ENCODE results near the gene RAB17. TPM values are rescaled to one million over a fixed set of nuclear protein-coding genes. Genes with fewer than 3 reads are reported as not detected.

RAB17 gene
- polyA plus RNA-seq, 1 donor (not counting 4 experiments of a cell fraction or from before 2014, with no cell fraction given) = 2.4 TPM

- TF ChIP-seq CTCF (optimal IDR thresholded peaks at IDR 0.05 in 1 of 3, IDR thresholded peaks at IDR 0.05 in 1 of 3, conservative IDR thresholded peaks at IDR 0.05 in 1 of 3; ENCODE audit: extremely low read depth in 1 of 3, insufficient read depth in 2 of 3, low read length in 3 of 3) = no peak
- TF ChIP-seq EZH2 (IDR thresholded peaks at IDR 0.05; ENCODE audit: low read length) = no peak
- H2AFZ ChIP-seq (ENCODE audit: control insufficient read depth, low read length) = no peak overlapping the region
- no peak overlapping the region for H3K27ac ChIP-seq (ENCODE audit: control insufficient read depth, insufficient read depth, low read length)
- no peak overlapping the region for H3K9ac ChIP-seq (ENCODE audit: control insufficient read depth, extremely low read depth, insufficient read depth, low read length)
- H4K20me1 ChIP-seq (ENCODE audit: control insufficient read depth, extremely low read depth, insufficient read depth, low read length) = no peaks in the 10 kb centered on the region
- H3K4me2 ChIP-seq (ENCODE audit: control insufficient read depth, extremely low read depth, insufficient read depth, low read depth, low read length) = no peak overlapping the region
- H3K4me3 ChIP-seq (ENCODE audit: control insufficient read depth in 2 of 3, extremely low read depth in 1 of 3, insufficient read depth in 2 of 3, low read depth in 1 of 3, low read length in 3 of 3) = no peak overlapping the region
- dilution Hi-C loops (cut with MboI; ENCODE audit: extremely low pct_ligation_motif_present, low sequenced_read_pairs) = no loop called here
- peaks cover 3% of the 10 kb centered on the region for H3K9me3 ChIP-seq (ENCODE audit: control insufficient read depth, low read depth, low read length)
- H3K27me3 ChIP-seq (ENCODE audit: control insufficient read depth, extremely low read depth, insufficient read depth, low read length) = no peaks in the 10 kb centered on the region
- no peaks in the 10 kb centered on the region for H3K36me3 ChIP-seq (ENCODE audit: control insufficient read depth in 2 of 2, extremely low read depth in 1 of 2, insufficient read depth in 2 of 2, low read length in 2 of 2)
- FAIRE-seq (no peak), DNase-seq (ENCODE audit: low read depth, low spot score) (no peak)
- H3K4me1 ChIP-seq (ENCODE audit: control insufficient read depth, extremely low read depth, insufficient read depth, low read length) = peaks cover 5% of the 10 kb centered on the region
- no peaks in the 10 kb centered on the region for H3K79me2 ChIP-seq (ENCODE audit: control insufficient read depth, insufficient read depth, low read length)
- no peaks in the 10 kb centered on the region for H3K9me1 ChIP-seq (ENCODE audit: control insufficient read depth, extremely low read depth, insufficient read depth, low read length)
These were observed 21.5 kb downstream of the RAB17 start for GRCh38 chr2:237569041-237569440.

- no peaks in the 10 kb centered on the region for H4K20me1 ChIP-seq (ENCODE audit: control insufficient read depth, extremely low read depth, insufficient read depth, low read length)
- H2AFZ ChIP-seq (ENCODE audit: control insufficient read depth, low read length) = no peak overlapping the region
- H3K27ac ChIP-seq (ENCODE audit: control insufficient read depth, insufficient read depth, low read length) = no peak overlapping the region
- H3K4me2 ChIP-seq (ENCODE audit: control insufficient read depth, extremely low read depth, insufficient read depth, low read depth, low read length) = no peak overlapping the region
- no peak overlapping the region for H3K9ac ChIP-seq (ENCODE audit: control insufficient read depth, extremely low read depth, insufficient read depth, low read length)
- dilution Hi-C loops (cut with MboI; ENCODE audit: extremely low pct_ligation_motif_present, low sequenced_read_pairs) = no loop called here
- H3K4me1 ChIP-seq (ENCODE audit: control insufficient read depth, extremely low read depth, insufficient read depth, low read length) = peaks cover 5% of the 10 kb centered on the region
- peaks cover 3% of the 10 kb centered on the region for H3K9me3 ChIP-seq (ENCODE audit: control insufficient read depth, low read depth, low read length)
- no peak overlapping the region for H3K4me3 ChIP-seq (ENCODE audit: control insufficient read depth in 2 of 3, extremely low read depth in 1 of 3, insufficient read depth in 2 of 3, low read depth in 1 of 3, low read length in 3 of 3)
- no peaks in the 10 kb centered on the region for H3K36me3 ChIP-seq (ENCODE audit: control insufficient read depth in 2 of 2, extremely low read depth in 1 of 2, insufficient read depth in 2 of 2, low read length in 2 of 2)
- H3K27me3 ChIP-seq (ENCODE audit: control insufficient read depth, extremely low read depth, insufficient read depth, low read length) = no peaks in the 10 kb centered on the region
- no peaks in the 10 kb centered on the region for H3K79me2 ChIP-seq (ENCODE audit: control insufficient read depth, insufficient read depth, low read length)
- no peaks in the 10 kb centered on the region for H3K9me1 ChIP-seq (ENCODE audit: control insufficient read depth, extremely low read depth, insufficient read depth, low read length)
- FAIRE-seq = no peak
- TF ChIP-seq EZH2 (IDR thresholded peaks at IDR 0.05; ENCODE audit: low read length) (no peak), CTCF (optimal IDR thresholded peaks at IDR 0.05 in 1 of 3, IDR thresholded peaks at IDR 0.05 in 1 of 3, conservative IDR thresholded peaks at IDR 0.05 in 1 of 3; ENCODE audit: extremely low read depth in 1 of 3, insufficient read depth in 2 of 3, low read length in 3 of 3) (no peak)
- DNase-seq (ENCODE audit: low read depth, low spot score) = no peak
These were observed 22.3 kb downstream of the RAB17 start for GRCh38 chr2:237568121-237568660.

Data from keratinocyte (primary cell).